IMR-90 (cell line): ENCODE measurements around the gene PDE6B. TPM values are rescaled to one million over a fixed set of nuclear protein-coding genes. Genes with fewer than 3 reads are reported as not detected.
A peak's percentile ranks its signal among the peaks of the same experiment; 100 is the strongest.

Experiments
- ATAC-seq: fragments of 200-7000 bp; cut with Tn5 transposase; 2 replicates; pipeline ENCODE4 v1.9.1; 2020; ENCODE audit warnings: low read depth, mild to moderate bottlenecking, moderate library complexity
- BruUV-seq: library from RNA; stranded (reverse); fragments of 400-500 nt; replicated peaks from 2 replicates; lab custom pipeline; 2021; lab: Mats Ljungman, UMichigan
- CTCF ChIA-PET: fragments of 300-600 bp; formaldehyde crosslinking; extraction: SDS; loops from one replicate; lab custom pipeline; 2021; ENCODE audit warnings: antibody characterized with exemption; lab: Yijun Ruan, JAX
- POLR2A ChIA-PET: fragments of 300-600 bp; sonication (Branson Sonifier 250); formaldehyde crosslinking; loops from one replicate; lab custom pipeline; 2022; ENCODE audit warnings: antibody characterized with exemption; ENCODE audit not compliant: unreplicated experiment; lab: Charles Lee
- DNase-seq: peaks from one replicate; pipeline ENCODE4 v3.0.0; 2013
- H2AFZ ChIP-seq: replicated peaks from 2 replicates; pipeline ENCODE3; 2013; ENCODE audit warnings: low read length, mild to moderate bottlenecking; ENCODE audit not compliant: poor library complexity
- H2AK5ac ChIP-seq: 2 replicates; pipeline ENCODE4 v1.6.1; 2013; ENCODE audit warnings: low read depth, low read length, inconsistent platforms
- H2AK9ac ChIP-seq: replicated peaks from 2 replicates; pipeline ENCODE3; 2013; ENCODE audit warnings: mild to moderate bottlenecking, low read depth, low read length, moderate library complexity; ENCODE audit not compliant: poor library complexity
- H2BK120ac ChIP-seq: 2 replicates; pipeline ENCODE4 v1.6.1; 2013; ENCODE audit warnings: low read depth, low read length, inconsistent platforms
- H2BK15ac ChIP-seq: 3 replicates; pipeline ENCODE4 v1.6.1; 2013; ENCODE audit warnings: low read depth, low read length, inconsistent platforms
- H2BK20ac ChIP-seq: 2 replicates; pipeline ENCODE4 v1.6.1; 2013; ENCODE audit warnings: low read depth, mild to moderate bottlenecking, inconsistent platforms, low read length, moderate library complexity
- H2BK5ac ChIP-seq: 2 replicates; pipeline ENCODE4 v1.6.1; 2013; ENCODE audit warnings: mild to moderate bottlenecking, low read depth, low read length, inconsistent platforms; ENCODE audit not compliant: poor library complexity, severe bottlenecking
- H3K14ac ChIP-seq: replicated peaks from 2 replicates; pipeline ENCODE4 v1.6.1; 2013; ENCODE audit warnings: low read depth, low read length, inconsistent platforms
- H3K18ac ChIP-seq: 2 replicates; pipeline ENCODE4 v1.6.1; 2013; ENCODE audit warnings: low read depth, low read length, control low read depth
- H3K23ac ChIP-seq: 2 replicates; pipeline ENCODE4 v1.6.1; 2013; ENCODE audit warnings: low read depth, low read length, inconsistent platforms
- H3K27ac ChIP-seq: 2 replicates; pipeline ENCODE4 v1.5.1; 2013; ENCODE audit warnings: mild to moderate bottlenecking, control low read depth, low read length; ENCODE audit not compliant: insufficient read depth
- H3K27me3 ChIP-seq: 2 replicates; pipeline ENCODE4 v1.6.1; 2013; ENCODE audit warnings: low read length; ENCODE audit not compliant: control insufficient read depth, insufficient read depth
- H3K36me3 ChIP-seq: 2 replicates; pipeline ENCODE4 v1.6.1; 2013; ENCODE audit warnings: low read length, mixed read lengths; ENCODE audit not compliant: control insufficient read depth, insufficient read depth
- H3K4ac ChIP-seq: 2 replicates; pipeline ENCODE4 v1.6.1; 2013; ENCODE audit warnings: low read depth, low read length, inconsistent platforms
- H3K4me1 ChIP-seq: 2 replicates; pipeline ENCODE4 v1.6.1; 2013; ENCODE audit warnings: low read length, mixed read lengths; ENCODE audit not compliant: control insufficient read depth, insufficient read depth
- H3K4me2 ChIP-seq: 2 replicates; pipeline ENCODE4 v1.6.1; 2013; ENCODE audit warnings: low read depth, mild to moderate bottlenecking, control low read depth, low read length, moderate library complexity
- H3K4me3 ChIP-seq: 2 replicates; pipeline ENCODE4 v1.5.1; 2013; ENCODE audit warnings: low read depth, mild to moderate bottlenecking, control low read depth, low read length, moderate library complexity; ENCODE audit not compliant: insufficient read depth
- H3K56ac ChIP-seq: 2 replicates; pipeline ENCODE4 v1.6.1; 2013; ENCODE audit warnings: low read length, inconsistent platforms; ENCODE audit not compliant: insufficient read depth; ENCODE audit errors: extremely low read depth
- H3K79me1 ChIP-seq, 2 experiments: 2 replicates each; pipeline ENCODE4 v1.6.1; 2013; ENCODE audit warnings: low read length in 2 of 2, inconsistent platforms in 1 of 2, low read depth in 1 of 2
- H3K9ac ChIP-seq: 2 replicates; pipeline ENCODE4 v1.6.1; 2013; ENCODE audit warnings: low read depth, low read length, control low read depth
- H3K9me1 ChIP-seq: 2 replicates; pipeline ENCODE4 v1.6.1; 2013; ENCODE audit warnings: low read length, inconsistent platforms; ENCODE audit not compliant: insufficient read depth
- H3K9me3 ChIP-seq: 2 replicates; pipeline ENCODE4 v1.6.1; 2013; ENCODE audit warnings: low read length; ENCODE audit not compliant: control insufficient read depth, insufficient read depth
- H4K20me1 ChIP-seq: 2 replicates; pipeline ENCODE4 v1.6.1; 2013; ENCODE audit warnings: low read length, inconsistent platforms; ENCODE audit not compliant: insufficient read depth
- H4K5ac ChIP-seq: 2 replicates; pipeline ENCODE4 v1.6.1; 2013; ENCODE audit warnings: mild to moderate bottlenecking, low read depth, low read length, control low read depth
- H4K8ac ChIP-seq, 2 experiments: 2 replicates each; pipeline ENCODE4 v1.6.1; 2013; ENCODE audit warnings: low read depth in 2 of 2, low read length in 2 of 2, control low read depth in 1 of 2, inconsistent platforms in 1 of 2
- H4K91ac ChIP-seq: 2 replicates; pipeline ENCODE4 v1.6.1; 2013; ENCODE audit warnings: low read depth, low read length, inconsistent platforms; ENCODE audit not compliant: insufficient read depth
- BHLHE40 ChIP-seq: fragments of 150-350 bp; IDR thresholded peaks from 2 replicates; pipeline ENCODE4 v1.6.1; 2016; ENCODE audit warnings: mild to moderate bottlenecking, low read depth, low read length
- CHD1 ChIP-seq: IDR thresholded peaks from 2 replicates; pipeline ENCODE4 v1.6.1; 2012; ENCODE audit warnings: low read depth, low read length, improper control_type of control experiment
- FOS ChIP-seq: fragments of 150-350 bp; IDR thresholded peaks from 2 replicates; pipeline ENCODE4 v1.6.1; 2016; ENCODE audit warnings: low read depth, low read length
- MAFK ChIP-seq: IDR thresholded peaks from 2 replicates; pipeline ENCODE4 v1.6.1; 2012; ENCODE audit warnings: low read depth, low read length, improper control_type of control experiment
- MXI1 ChIP-seq: IDR thresholded peaks from 2 replicates; pipeline ENCODE4 v1.6.1; 2012; ENCODE audit warnings: low read depth, mild to moderate bottlenecking, low read length, moderate library complexity, borderline replicate concordance
- RAD21 ChIP-seq: IDR thresholded peaks from 2 replicates; pipeline ENCODE4 v1.6.1; 2012; ENCODE audit warnings: low read length, improper control_type of control experiment
- WGBS, 2 experiments: methylation state at CpG; one replicate each; pipeline versions ENCODE4 v1.1.5 to v1.1.7; 2013; ENCODE audit warnings: missing lambda C conversion rate in 2 of 2; ENCODE audit not compliant: insufficient read length in 1 of 2; ENCODE audit errors: extremely low coverage in 2 of 2; 5-methylcytosine and 5-hydroxymethylcytosine counted together
- dilution Hi-C: fragments of 300-500 bp; cut with HindIII; formaldehyde crosslinking; loops from one replicate; pipeline ENCODE4 v1.14.3; 2018; ENCODE audit warnings: low sequenced_read_pairs; ENCODE audit not compliant: unreplicated experiment
- in situ Hi-C: fragments of 300-500 bp; cut with MboI; formaldehyde crosslinking; loops from 3 replicates; pipeline ENCODE4 v1.14.3; 2019; ENCODE audit warnings: low sequenced_read_pairs, inconsistent platforms, mixed read lengths
- intact Hi-C: fragments of 100-400 bp; cut with micrococcal nuclease; formaldehyde crosslinking; loops from 2 replicates; pipeline ENCODE4 v1.10.0; 2022
- polyA plus RNA-seq, 3 experiments: library from polyadenylated mRNA; depleted of rRNA; stranded (reverse); fragments of >200 nt; gene quantifications; 2 replicates each; pipeline ENCODE4 v1.2.3, GENCODE V29; 2012; ENCODE audit warnings: low replicate concordance in 1 of 3
- total RNA-seq: library from RNA; depleted of rRNA; stranded (reverse); fragments of >200 nt; gene quantifications from 2 replicates; pipeline ENCODE4 v1.2.3, GENCODE V29; 2012
- TF ChIP-seq, protein P1 (sequence below): conservative IDR thresholded peaks from 2 replicates; pipeline ENCODE4 v1.5.1; 2012; ENCODE audit warnings: mild to moderate bottlenecking, low read depth, low read length, improper control_type of control experiment
- TF ChIP-seq, protein P2 (sequence below): fragments of 150-350 bp; IDR thresholded peaks from 2 replicates; pipeline ENCODE4 v1.6.1; 2016; ENCODE audit warnings: low read depth, mild to moderate bottlenecking, low read length, moderate library complexity, borderline replicate concordance
- TF ChIP-seq, protein P3 (sequence below): fragments of 150-350 bp; IDR thresholded peaks from 2 replicates; pipeline ENCODE4 v1.6.1; 2017; ENCODE audit warnings: mild to moderate bottlenecking, antibody characterized with exemption, low read length, low read depth

Gene PDE6B
- total and polyA plus RNA-seq, 2 of the 4 experiments (the other 2 are of a cell fraction) = under 0.01 TPM; not detected in 1

DNA sequence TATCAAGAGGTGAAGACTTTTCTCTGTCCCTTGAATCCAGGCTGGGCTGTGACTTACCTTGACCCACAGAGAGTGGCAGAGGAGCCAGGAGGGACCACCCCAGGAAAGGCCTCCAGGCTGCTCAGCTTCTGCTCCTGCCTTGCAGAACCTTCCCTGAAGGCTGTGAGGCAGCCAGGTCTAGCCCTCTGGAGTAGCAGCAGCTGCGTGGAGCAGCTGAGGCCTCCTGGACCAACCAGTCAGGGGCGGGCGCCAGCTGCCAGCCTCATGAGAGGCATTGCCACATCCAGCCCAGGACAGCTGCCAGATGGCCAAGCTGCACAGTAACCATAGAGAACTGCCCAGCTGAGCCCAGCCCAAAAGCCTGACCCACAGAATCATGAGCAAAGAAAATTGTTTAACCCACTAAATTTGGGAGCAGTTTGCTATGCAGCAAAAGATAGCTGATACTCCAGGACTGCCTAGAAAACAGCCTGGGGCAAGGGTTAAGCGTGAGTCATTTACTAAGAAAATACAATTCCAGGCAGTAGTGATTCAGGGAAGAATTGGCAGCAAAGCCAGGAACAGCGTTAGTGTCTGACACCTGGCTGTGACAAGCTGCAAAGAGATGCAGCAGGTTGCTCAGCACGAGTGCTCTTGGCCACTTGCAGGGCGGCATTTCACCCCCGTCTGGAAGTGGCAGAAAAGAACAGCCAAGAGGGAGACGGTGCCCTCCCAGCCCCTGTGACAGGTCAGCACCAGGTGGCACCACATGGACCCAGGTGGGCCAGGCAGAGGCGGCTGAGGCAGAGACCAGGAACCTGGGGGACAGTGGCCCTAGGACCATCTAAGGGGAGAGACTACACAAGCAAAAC lies 14.7 kb upstream of the PDE6B start:
- Histone ChIP-seq H2AFZ (peak overlapping the region; percentile 48), H4K20me1 (no peaks in the 10 kb centered on the region), H2AK9ac (no peak overlapping the region), H3K9me1 (no peaks in the 10 kb centered on the region), H2BK15ac (no peak overlapping the region), H2BK120ac (no peak overlapping the region), H3K36me3 (no peaks in the 10 kb centered on the region), H4K8ac (no peak overlapping the region), H3K9ac (no peak overlapping the region), H3K79me1 (no peaks in the 10 kb centered on the region), H4K5ac (no peak overlapping the region), H3K4me1 (no peaks in the 10 kb centered on the region), H2AK5ac (no peak overlapping the region), H3K4ac (no peak overlapping the region), H2BK5ac (no peak overlapping the region), H3K56ac (no peak overlapping the region), H3K9me3 (no peaks in the 10 kb centered on the region; the same call in 1 of the 2 replicates), H3K27ac (no peak overlapping the region), H3K23ac (no peak overlapping the region), H3K27me3 (0 out of 2 replicates have a peak, but pooled peaks cover 2% of the 10 kb centered on the region), H3K14ac (no peak overlapping the region), H3K4me3 (no peak overlapping the region), H3K4me2 (no peak overlapping the region), H2BK20ac (no peak overlapping the region), H3K18ac (no peak overlapping the region), H4K91ac (no peak overlapping the region)
- no TSS peak for BruUV-seq
- intact Hi-C loops = no loop called here
- ChIA-PET CTCF (no interaction called here), POLR2A (no interaction called here)
- TF ChIP-seq MXI1 (no peak), MAFK (no peak), CHD1 (no peak), RAD21 (no peak), BHLHE40 (no peak), FOS (no peak)
- TF ChIP-seq, protein P1, sequence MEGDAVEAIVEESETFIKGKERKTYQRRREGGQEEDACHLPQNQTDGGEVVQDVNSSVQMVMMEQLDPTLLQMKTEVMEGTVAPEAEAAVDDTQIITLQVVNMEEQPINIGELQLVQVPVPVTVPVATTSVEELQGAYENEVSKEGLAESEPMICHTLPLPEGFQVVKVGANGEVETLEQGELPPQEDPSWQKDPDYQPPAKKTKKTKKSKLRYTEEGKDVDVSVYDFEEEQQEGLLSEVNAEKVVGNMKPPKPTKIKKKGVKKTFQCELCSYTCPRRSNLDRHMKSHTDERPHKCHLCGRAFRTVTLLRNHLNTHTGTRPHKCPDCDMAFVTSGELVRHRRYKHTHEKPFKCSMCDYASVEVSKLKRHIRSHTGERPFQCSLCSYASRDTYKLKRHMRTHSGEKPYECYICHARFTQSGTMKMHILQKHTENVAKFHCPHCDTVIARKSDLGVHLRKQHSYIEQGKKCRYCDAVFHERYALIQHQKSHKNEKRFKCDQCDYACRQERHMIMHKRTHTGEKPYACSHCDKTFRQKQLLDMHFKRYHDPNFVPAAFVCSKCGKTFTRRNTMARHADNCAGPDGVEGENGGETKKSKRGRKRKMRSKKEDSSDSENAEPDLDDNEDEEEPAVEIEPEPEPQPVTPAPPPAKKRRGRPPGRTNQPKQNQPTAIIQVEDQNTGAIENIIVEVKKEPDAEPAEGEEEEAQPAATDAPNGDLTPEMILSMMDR = no peak
- TF ChIP-seq, protein P2, sequence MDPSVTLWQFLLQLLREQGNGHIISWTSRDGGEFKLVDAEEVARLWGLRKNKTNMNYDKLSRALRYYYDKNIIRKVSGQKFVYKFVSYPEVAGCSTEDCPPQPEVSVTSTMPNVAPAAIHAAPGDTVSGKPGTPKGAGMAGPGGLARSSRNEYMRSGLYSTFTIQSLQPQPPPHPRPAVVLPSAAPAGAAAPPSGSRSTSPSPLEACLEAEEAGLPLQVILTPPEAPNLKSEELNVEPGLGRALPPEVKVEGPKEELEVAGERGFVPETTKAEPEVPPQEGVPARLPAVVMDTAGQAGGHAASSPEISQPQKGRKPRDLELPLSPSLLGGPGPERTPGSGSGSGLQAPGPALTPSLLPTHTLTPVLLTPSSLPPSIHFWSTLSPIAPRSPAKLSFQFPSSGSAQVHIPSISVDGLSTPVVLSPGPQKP = no peak
- TF ChIP-seq, protein P3, sequence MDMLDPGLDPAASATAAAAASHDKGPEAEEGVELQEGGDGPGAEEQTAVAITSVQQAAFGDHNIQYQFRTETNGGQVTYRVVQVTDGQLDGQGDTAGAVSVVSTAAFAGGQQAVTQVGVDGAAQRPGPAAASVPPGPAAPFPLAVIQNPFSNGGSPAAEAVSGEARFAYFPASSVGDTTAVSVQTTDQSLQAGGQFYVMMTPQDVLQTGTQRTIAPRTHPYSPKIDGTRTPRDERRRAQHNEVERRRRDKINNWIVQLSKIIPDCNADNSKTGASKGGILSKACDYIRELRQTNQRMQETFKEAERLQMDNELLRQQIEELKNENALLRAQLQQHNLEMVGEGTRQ = no peak
- peak; percentile 80 for ATAC-seq
- in situ Hi-C loops = no loop called here
- WGBS, 2 experiments = 48% methylated on average over 10 of the region's 10 CpGs; no CpG with 5 or more reads in 1 of the 2 experiments
- DNase-seq = peak; percentile 49
- dilution Hi-C loops = no loop called here
